CD4-positive, alpha-beta T cell treated with Interleukin-4 for 4 hours (primary cell): ENCODE results near the gene MMP7.

Experiments used
- DNase-seq: peaks from one replicate; pipeline ENCODE4 v3.0.0-alpha.2; 2020

MMP7 gene

GRCh38 chr11:102491969-102492368 lies 38.6 kb downstream of the MMP7 start:
- no peak for DNase-seq

- no peak for DNase-seq
These were observed 41.1 kb downstream of the MMP7 start for GRCh38 chr11:102489186-102490145.

GRCh38 chr11:102488208-102488607 lies 42.3 kb downstream of the MMP7 start:
- DNase-seq: no peak

DNA sequence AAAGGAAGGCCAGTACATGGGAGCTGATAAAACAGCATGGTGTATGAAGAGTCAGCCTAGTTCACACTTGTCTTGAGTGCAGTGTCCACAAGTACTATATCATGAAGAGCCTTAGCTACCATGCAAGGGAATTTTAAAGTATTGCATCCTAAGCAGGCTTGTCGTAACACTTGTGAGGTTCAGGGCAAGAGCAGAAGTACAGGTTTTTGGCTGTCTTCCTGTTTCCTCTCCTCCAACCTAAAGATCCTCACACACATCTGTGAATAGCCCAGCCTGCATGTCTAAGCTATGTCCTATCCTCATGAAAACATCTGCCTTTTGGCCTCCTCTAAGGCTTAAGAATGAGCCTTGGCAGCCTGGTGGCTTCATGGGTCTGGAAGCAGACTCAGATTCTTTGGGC lies 43.3 kb downstream of the MMP7 start:
- DNase-seq: no peak

DNA sequence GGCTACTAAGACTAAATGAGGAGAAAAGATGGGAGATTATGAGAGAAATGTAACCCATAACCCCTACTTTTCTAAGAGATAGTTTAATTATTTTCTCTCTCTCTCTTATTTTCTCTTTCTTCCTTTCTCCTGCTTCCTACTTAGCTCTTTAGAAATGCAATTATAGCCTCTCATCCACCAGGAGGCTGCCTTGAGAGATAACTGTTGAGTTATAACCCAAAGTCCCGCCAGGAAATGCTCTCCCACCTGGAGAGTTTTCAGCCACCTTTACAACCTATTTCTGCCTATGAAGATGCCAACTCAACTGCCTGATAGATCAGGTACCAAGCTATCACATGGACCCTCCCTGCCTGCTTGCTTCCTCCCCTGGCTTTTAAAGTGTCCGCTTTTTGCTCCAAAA lies 44.0 kb downstream of the MMP7 start:
- no peak for DNase-seq

- no peak for DNase-seq
These were observed 45.3 kb downstream of the MMP7 start for GRCh38 chr11:102485095-102485722.

GRCh38 chr11:102482433-102482832 lies 48.1 kb downstream of the MMP7 start:
- DNase-seq: no peak

DNA sequence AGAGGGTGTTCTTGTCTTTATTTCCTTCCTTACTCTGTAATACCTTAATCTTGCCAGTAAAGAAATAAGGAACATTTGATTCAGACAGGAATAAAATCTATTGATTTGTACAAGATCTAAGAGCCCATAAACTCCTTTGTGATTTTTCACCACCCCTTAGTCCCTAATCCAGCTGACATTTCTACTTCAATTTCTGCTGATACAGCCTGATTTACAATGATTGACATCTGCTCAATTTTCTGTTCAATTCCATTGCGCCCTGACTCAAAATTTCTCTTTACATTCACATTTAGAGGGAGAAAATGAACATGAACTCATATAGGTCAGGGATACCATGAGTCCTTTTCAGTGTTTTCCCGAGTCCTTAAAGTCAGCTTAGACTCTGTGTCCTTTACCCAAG lies 50.8 kb downstream of the MMP7 start:
- no peak for DNase-seq

- no peak for DNase-seq
These were observed 51.8 kb downstream of the MMP7 start for GRCh38 chr11:102478673-102479299.

DNA sequence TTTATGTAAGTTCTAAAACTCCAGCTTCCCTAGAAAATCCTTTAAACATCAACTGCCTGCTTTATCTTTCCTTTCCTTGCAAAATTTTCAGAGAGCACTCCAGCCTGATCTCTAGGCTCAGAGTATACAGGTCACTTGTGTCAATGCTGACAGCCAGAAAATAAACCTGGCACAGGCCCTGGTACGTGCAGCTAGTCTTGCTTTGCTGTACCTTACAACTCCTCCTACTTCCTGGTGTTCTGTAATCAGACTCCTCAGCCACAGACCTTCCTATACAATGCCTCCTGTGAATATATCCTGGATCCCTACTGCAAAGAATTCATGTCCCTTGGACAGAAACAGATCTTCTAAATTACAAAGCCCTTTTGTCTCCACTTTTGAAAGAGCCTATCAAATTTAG lies 53.7 kb downstream of the MMP7 start:
- peak; percentile 21 for DNase-seq

- no peak for DNase-seq
These were observed 54.5 kb downstream of the MMP7 start for GRCh38 chr11:102476069-102476468.

GRCh38 chr11:102473543-102473942 lies 57.0 kb downstream of the MMP7 start:
- DNase-seq: no peak

DNA sequence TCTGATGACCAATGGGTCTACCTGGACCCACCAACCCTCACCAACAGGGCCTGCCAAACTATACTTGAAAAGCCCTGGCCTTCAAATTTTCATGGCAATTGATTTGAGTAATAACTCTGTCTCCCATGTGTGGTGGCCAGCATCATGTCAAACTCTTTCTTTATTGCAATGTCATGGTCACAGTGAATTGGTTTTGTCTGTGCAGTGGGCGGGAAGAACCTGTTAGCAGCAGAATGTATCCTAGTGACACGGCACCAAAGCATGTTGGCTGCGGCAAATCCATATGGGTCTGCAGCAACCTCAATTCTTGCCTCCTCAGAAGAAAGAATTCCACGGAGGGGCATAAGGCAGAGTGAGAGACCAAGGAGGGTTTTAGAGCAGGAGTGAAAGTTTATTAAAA lies 58.4 kb downstream of the MMP7 start:
- no peak for DNase-seq

DNA sequence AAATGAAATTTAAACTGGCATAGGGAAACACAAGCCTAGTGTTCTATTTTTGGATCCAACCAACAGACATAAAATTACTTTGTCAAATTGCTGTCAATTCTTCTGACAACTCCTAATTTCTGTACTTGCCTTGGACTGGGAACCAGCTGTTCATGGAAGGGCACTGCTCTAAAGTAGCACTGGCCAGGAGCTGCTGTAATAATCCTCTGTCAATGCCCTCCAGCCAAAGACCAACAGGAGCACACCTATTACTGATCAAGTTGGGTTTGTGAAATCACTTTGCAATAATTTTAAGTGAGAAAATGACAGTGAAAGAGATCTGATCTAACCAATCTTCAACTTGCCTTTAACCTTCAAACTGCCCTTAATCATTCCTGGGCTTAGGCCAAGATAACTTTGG lies 59.1 kb downstream of the MMP7 start:
- DNase-seq: no peak
